GM21619 (cell line): Measurements from ENCODE around the gene NLRX1.
A peak's percentile ranks its signal among the peaks of the same experiment; 100 is the strongest.
"Not testable (repeated sequence)": the region's sequence is repeated elsewhere in the genome, so short reads cannot be mapped to it uniquely, and the experiment has no call there.

Source experiments
- ATAC-seq: cut with Tn5 transposase; IDR thresholded peaks from one replicate; pipeline ENCODE4 v1.9.1; 2021; ENCODE audit not compliant: unreplicated experiment

Gene NLRX1

GRCh38 chr11:119168471-119169281 lies at the start of gene NLRX1:
NLRX1 (plus strand) TSS chr11:119168725; CDS start chr11:119171404, 2,679 bp downstream.
- ATAC-seq: peak; percentile 82

- ATAC-seq: no peak
Observed at GRCh38 chr11:119118946-119119345, 49.6 kb upstream of the NLRX1 start.

GRCh38 chr11:119120639-119121007 lies 47.9 kb upstream of the NLRX1 start:
- ATAC-seq: no peak

- peak; percentile 95 for ATAC-seq
Observed at GRCh38 chr11:119121008-119121810, 47.3 kb upstream of the NLRX1 start, which contains the start of gene HINFP. HINFP (plus strand) TSS chr11:119121580; CDS start chr11:119126945, 5,365 bp downstream.

GRCh38 chr11:119121811-119122124 lies 46.8 kb upstream of the NLRX1 start:
- no peak for ATAC-seq

GRCh38 chr11:119125821-119126220 lies 42.7 kb upstream of the NLRX1 start:
- ATAC-seq: no peak

GRCh38 chr11:119126675-119127268 lies 41.8 kb upstream of the NLRX1 start:
- no peak for ATAC-seq

- no peak for ATAC-seq
Observed at GRCh38 chr11:119130662-119131061, 37.9 kb upstream of the NLRX1 start.

- no peak for ATAC-seq
Observed at GRCh38 chr11:119134389-119134978, 34.0 kb upstream of the NLRX1 start.

GRCh38 chr11:119139276-119139675 lies 29.2 kb upstream of the NLRX1 start:
- ATAC-seq: not testable (repeated sequence)

GRCh38 chr11:119144825-119145486 lies 23.6 kb upstream of the NLRX1 start:
- no peak for ATAC-seq

GRCh38 chr11:119145551-119145950 lies 23.0 kb upstream of the NLRX1 start:
- no peak for ATAC-seq

GRCh38 chr11:119147604-119148333 lies 20.8 kb upstream of the NLRX1 start:
- no peak for ATAC-seq

- no peak for ATAC-seq
Observed at GRCh38 chr11:119148720-119149017, 19.9 kb upstream of the NLRX1 start.

GRCh38 chr11:119149018-119149785 lies 19.3 kb upstream of the NLRX1 start, which contains the start of gene ABCG4:
ABCG4 (plus strand) TSS chr11:119149052; CDS start chr11:119149966, 914 bp downstream.
- no peak for ATAC-seq

- ATAC-seq: no peak
Observed at GRCh38 chr11:119149786-119150275, 18.7 kb upstream of the NLRX1 start.

GRCh38 chr11:119152043-119152442 lies 16.5 kb upstream of the NLRX1 start:
- no peak for ATAC-seq

GRCh38 chr11:119152604-119153003 lies 15.9 kb upstream of the NLRX1 start:
- ATAC-seq: no peak

- ATAC-seq: no peak
Observed at GRCh38 chr11:119153049-119153818, 15.3 kb upstream of the NLRX1 start.
